ENCODE data around the gene ATP2C2.

The ATP2C2 gene

DNA sequence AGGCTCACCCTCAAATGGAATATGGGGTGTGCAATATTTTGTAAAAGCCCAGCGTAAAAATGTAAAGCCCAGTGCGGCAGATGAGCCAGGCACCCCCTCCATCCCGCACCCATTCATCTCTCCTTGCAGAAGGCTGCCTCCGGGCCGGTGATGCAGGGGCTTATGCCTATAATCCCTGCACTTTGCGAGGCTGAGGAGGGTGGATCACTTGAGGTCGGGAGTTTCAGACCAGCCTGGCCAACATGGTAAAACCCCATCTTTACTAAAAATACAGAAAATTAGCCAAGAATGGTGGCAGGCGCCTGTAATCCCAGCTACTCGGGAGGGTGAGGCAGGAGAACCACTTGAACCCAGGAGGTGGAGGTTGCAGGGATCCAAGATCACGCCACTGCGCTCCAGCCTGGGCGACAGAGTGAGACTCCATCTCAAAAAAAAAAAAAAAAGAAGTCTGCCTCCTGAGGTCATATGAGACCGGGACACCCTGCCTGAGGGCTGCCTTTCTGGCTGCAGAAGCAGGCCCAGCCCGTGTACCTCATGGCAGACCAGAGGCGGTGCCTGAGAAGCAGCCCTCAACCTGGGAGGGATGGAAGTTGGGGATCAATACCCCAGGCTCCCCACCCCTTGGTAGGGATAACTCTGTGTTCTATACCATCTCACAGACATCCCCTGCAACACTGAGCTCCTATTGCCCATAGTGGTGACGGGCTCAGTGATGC is 17.5 kb upstream of the ATP2C2 start:
- no peak for DNase-seq (ENCODE audit: low spot score)
- TF ChIP-seq, protein P1, sequence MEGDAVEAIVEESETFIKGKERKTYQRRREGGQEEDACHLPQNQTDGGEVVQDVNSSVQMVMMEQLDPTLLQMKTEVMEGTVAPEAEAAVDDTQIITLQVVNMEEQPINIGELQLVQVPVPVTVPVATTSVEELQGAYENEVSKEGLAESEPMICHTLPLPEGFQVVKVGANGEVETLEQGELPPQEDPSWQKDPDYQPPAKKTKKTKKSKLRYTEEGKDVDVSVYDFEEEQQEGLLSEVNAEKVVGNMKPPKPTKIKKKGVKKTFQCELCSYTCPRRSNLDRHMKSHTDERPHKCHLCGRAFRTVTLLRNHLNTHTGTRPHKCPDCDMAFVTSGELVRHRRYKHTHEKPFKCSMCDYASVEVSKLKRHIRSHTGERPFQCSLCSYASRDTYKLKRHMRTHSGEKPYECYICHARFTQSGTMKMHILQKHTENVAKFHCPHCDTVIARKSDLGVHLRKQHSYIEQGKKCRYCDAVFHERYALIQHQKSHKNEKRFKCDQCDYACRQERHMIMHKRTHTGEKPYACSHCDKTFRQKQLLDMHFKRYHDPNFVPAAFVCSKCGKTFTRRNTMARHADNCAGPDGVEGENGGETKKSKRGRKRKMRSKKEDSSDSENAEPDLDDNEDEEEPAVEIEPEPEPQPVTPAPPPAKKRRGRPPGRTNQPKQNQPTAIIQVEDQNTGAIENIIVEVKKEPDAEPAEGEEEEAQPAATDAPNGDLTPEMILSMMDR (IDR thresholded peaks at IDR 0.05; ENCODE audit: extremely low read depth, missing control alignments), result no peak

DNA sequence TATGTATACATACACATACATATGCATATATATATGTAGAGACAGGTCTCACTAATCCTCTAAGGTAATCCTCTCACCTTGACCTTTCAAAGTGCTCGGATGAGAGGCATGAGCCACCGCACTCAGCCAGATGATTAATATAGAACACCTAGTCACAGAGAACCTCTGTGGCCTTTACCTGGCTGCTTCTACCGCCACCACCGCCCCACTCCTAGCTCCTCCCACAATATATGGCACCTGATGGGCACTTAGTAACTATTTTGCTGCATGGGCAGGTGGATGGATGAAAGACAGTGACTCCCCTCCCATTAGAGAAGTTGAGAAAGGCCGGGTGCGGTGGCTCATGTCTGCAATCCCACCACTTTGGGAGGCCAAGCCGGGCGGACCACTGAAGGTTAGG is 16.7 kb upstream of the ATP2C2 start:
- no peak for DNase-seq (ENCODE audit: low spot score)

GRCh38 chr16:84354306-84354705 is 14.0 kb upstream of the ATP2C2 start:
- DNase-seq (ENCODE audit: low spot score), result no peak
- TF ChIP-seq, protein P1 (IDR thresholded peaks at IDR 0.05; ENCODE audit: extremely low read depth, missing control alignments), result no peak

More for the DNA sequence above, 16.7 kb upstream of the ATP2C2 start:
- TF ChIP-seq, protein P1 (IDR thresholded peaks at IDR 0.05; ENCODE audit: extremely low read depth, missing control alignments), result no peak

- TF ChIP-seq, protein P1 (IDR thresholded peaks at IDR 0.05; ENCODE audit: extremely low read depth, missing control alignments), result no peak
- no peak for DNase-seq (ENCODE audit: low spot score)
Observed at GRCh38 chr16:84355149-84355548, 13.2 kb upstream of the ATP2C2 start.

- TF ChIP-seq, protein P1 (IDR thresholded peaks at IDR 0.05; ENCODE audit: extremely low read depth, missing control alignments), result no peak
Observed at GRCh38 chr16:84356176-84356575, 12.2 kb upstream of the ATP2C2 start.

GRCh38 chr16:84356591-84357116 is 11.7 kb upstream of the ATP2C2 start:
- DNase-seq (ENCODE audit: low spot score), result no peak
- TF ChIP-seq, protein P1 (IDR thresholded peaks at IDR 0.05; ENCODE audit: extremely low read depth, missing control alignments), result no peak

More at GRCh38 chr16:84356176-84356575, 12.2 kb upstream of the ATP2C2 start:
- no peak for DNase-seq (ENCODE audit: low spot score)

GRCh38 chr16:84357191-84357651 is 11.1 kb upstream of the ATP2C2 start:
- TF ChIP-seq, protein P1 (IDR thresholded peaks at IDR 0.05; ENCODE audit: extremely low read depth, missing control alignments), result no peak
- DNase-seq (ENCODE audit: low spot score), result no peak

All from GM20000 (cell line).